ENCODE results near the gene ERI3. TPM values are rescaled to one million over a fixed set of nuclear protein-coding genes. Genes with fewer than 3 reads are reported as not detected.

Gene ERI3
- total RNA-seq, 4 donors from 2014 or later, result 31.9 to 58.8 (median 48.1) TPM

DNA sequence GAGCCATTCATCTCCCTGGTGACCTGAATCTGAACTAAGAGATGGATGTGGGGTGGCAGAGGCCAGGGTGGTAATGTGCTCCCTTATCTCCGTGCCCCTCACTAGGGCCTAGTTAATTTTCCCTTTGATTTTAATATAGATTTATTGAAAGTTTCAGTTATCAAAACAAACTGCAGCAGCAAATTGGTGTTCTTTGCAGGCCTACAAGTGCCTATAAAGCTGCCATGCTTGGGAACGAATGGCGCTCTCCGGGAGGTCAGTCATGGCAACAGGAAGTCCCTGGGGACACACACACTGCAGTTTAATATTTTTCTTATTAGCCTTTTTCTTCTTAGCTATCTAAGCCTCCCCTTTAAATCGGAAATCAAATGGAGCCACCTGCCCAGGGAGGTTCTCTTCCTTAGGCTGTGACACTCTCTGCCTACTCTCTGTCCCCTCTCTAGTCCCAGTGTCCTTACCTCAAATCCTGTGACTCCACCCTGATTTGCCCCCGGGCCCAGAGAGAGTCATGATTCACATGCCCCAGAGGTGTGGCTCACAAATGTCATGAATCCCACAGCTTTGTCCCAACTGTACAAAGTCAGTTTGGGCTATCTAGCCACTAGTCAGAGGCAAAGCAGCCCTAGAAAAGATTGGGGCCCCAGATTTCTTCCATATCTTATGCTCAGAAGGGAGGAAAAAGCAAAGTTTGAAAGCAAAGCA lies 4.3 kb upstream of the ERI3 start:
- no peak for TF ChIP-seq POLR2A (IDR thresholded peaks at IDR 0.05)
- no peak for TF ChIP-seq POLR2AphosphoS5 (IDR thresholded peaks at IDR 0.05)
- TF ChIP-seq EP300 (IDR thresholded peaks at IDR 0.05), result no peak
- TF ChIP-seq, protein P1, sequence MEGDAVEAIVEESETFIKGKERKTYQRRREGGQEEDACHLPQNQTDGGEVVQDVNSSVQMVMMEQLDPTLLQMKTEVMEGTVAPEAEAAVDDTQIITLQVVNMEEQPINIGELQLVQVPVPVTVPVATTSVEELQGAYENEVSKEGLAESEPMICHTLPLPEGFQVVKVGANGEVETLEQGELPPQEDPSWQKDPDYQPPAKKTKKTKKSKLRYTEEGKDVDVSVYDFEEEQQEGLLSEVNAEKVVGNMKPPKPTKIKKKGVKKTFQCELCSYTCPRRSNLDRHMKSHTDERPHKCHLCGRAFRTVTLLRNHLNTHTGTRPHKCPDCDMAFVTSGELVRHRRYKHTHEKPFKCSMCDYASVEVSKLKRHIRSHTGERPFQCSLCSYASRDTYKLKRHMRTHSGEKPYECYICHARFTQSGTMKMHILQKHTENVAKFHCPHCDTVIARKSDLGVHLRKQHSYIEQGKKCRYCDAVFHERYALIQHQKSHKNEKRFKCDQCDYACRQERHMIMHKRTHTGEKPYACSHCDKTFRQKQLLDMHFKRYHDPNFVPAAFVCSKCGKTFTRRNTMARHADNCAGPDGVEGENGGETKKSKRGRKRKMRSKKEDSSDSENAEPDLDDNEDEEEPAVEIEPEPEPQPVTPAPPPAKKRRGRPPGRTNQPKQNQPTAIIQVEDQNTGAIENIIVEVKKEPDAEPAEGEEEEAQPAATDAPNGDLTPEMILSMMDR (IDR thresholded peaks at IDR 0.05), result no peak
- 54 to 80% methylated on average over 2 to 5 of the region's 6 CpGs for WGBS, 2 donors (ENCODE audit: low coverage in 1 of 2)
- Histone ChIP-seq H3K36me3 (no peaks in the 10 kb centered on the region), H3K9me3 (no peaks in the 10 kb centered on the region), H3K27me3 (no peaks in the 10 kb centered on the region), H3K27ac (no peak overlapping the region), H3K4me1 (peaks cover 0 to 10% (median under 1%) of the 10 kb centered on the region in 3 donors), H3K4me3 (no peak overlapping the region)
- ATAC-seq, result no peak

DNA sequence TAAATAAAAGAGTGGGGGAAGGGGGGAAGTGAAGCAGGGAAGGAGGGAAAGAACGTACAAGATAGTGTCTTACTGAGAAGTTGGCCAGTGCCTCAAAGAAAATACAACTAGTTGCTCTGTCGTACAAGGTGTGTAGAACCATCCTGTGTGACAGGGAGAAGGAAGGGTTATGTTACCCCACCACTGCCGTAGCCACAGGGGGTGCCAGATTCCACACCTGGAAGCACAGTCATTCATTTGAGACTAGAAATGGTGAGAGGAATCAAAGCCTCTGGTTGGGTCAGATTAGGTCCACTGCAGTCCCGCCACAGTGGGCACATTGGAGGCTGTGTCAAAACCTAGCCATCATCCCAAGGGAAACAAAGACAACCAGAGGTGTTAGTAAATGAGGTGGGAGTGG lies 2.7 kb upstream of the ERI3 start:
- WGBS, 2 donors (ENCODE audit: low coverage in 1 of 2), result 52 to 75% methylated on average over 2 to 4 of the region's 4 CpGs
- H3K4me1 ChIP-seq, result peaks cover 0 to 26% (median 14%) of the 10 kb centered on the region in 3 donors
- no peaks in the 10 kb centered on the region for H3K36me3 ChIP-seq
- H3K27me3 ChIP-seq, result no peaks in the 10 kb centered on the region
- ATAC-seq, result no peak
- no peaks in the 10 kb centered on the region for H3K9me3 ChIP-seq
- no peak overlapping the region for H3K27ac ChIP-seq
- no peak overlapping the region for H3K4me3 ChIP-seq
- TF ChIP-seq EP300 (IDR thresholded peaks at IDR 0.05) (no peak), POLR2AphosphoS5 (IDR thresholded peaks at IDR 0.05) (no peak), POLR2A (IDR thresholded peaks at IDR 0.05) (no peak)
- TF ChIP-seq, protein P1 (IDR thresholded peaks at IDR 0.05), result no peak

DNA sequence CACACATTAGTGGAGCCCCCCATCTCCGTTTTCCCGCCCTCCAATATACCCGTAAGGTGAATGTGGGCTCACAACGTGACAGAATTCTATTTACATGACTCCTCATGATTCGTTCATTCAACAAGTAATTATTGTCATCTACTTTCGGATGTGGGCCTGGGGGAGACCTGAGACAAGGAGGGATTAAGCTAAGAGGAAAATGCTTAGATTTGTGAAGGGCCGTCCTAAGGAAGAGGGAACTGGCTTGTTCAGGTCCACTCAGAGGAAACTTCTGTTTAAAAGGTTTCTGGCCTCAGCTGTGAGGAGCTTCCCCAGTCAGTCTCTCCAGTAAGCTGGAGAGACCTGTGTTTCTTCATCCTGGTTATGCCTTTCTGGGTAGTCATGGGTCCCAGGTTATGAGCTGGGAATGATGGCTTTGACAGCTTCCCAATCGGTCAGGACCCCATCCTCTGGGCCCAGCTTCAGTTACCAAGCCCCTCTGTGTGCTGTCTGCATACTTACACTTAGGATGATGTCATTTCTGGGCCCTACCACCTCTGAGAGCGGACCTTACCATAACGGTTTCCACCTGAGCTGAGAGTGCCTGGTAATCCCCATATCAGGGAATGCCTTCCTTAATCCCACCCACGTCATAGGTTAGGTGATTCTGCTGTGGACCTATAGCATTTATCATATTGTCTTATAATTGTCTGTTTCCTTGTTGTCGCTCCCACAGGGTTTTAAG lies 687 bp upstream of the ERI3 start:
- Histone ChIP-seq H3K4me3 (peak overlapping the region in 1 of 2 donors; percentile 99), H3K27ac (peak overlapping the region in 2 of 4 donors; percentile 79 to 84), H3K36me3 (no peaks in the 10 kb centered on the region), H3K4me1 (peaks cover 0 to 41% (median 14%) of the 10 kb centered on the region in 3 donors), H3K27me3 (no peaks in the 10 kb centered on the region), H3K9me3 (no peaks in the 10 kb centered on the region)
- TF ChIP-seq EP300 (IDR thresholded peaks at IDR 0.05) (no peak), POLR2AphosphoS5 (IDR thresholded peaks at IDR 0.05) (no peak), POLR2A (IDR thresholded peaks at IDR 0.05) (no peak)
- TF ChIP-seq, protein P1 (IDR thresholded peaks at IDR 0.05), result no peak
- no peak for ATAC-seq
- WGBS, 2 donors (ENCODE audit: low coverage in 1 of 2), result 57 to 65% methylated on average over 10 to 11 of the region's 12 CpGs

DNA sequence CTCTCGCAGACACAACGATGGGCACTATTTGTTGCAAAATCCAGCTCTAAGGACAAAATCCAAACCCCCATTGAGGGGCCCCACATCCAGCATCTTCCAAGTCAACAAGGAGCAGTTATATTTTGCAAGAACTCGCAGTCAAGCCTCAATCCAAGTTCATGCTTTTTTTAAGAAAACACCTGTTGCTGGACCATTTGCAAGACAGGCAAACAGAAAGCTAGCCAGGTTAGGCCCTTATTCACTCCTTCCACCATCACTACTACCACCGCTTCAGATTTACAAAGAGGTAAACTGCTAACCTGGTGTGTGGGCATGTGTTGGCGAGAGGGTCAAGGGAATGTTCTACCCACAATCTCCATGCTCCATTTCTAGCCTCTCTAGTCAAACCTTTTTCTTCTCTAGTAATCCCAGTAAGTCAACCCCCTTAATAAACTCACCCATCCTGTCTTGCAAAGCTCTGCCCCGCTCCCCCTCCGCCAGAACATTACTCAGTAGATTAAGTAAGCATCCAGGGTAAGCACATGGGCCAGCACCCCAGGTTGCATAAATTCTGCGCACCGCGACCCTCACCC lies 703 bp downstream of the ERI3 start:
- no peaks in the 10 kb centered on the region for H3K27me3 ChIP-seq
- H3K4me1 ChIP-seq, result peaks cover 0 to 41% (median 14%) of the 10 kb centered on the region in 3 donors
- H3K4me3 ChIP-seq, result peak overlapping the region; percentile 75 to 99
- no peaks in the 10 kb centered on the region for H3K9me3 ChIP-seq
- H3K27ac ChIP-seq, result peak overlapping the region; percentile 21 to 88 (median 82)
- H3K36me3 ChIP-seq, result no peaks in the 10 kb centered on the region
- ATAC-seq, result no peak
- TF ChIP-seq POLR2A (IDR thresholded peaks at IDR 0.05) (no peak), EP300 (IDR thresholded peaks at IDR 0.05) (no peak), POLR2AphosphoS5 (IDR thresholded peaks at IDR 0.05) (no peak)
- TF ChIP-seq, protein P1 (IDR thresholded peaks at IDR 0.05), result no peak
- 38 to 41% methylated on average over 7 of the region's 10 CpGs for WGBS, 2 donors (ENCODE audit: low coverage in 1 of 2)

Measured in gastroesophageal sphincter (tissue), 4 donors.